ENCODE data around the gene ZIC5.

Gene ZIC5

GRCh38 chr13:99988529-99989275 lies 17.1 kb upstream of the ZIC5 start:
- H3K27ac ChIP-seq = no peak overlapping the region
- no peak for DNase-seq (ENCODE audit: low read depth, low spot score)

DNA sequence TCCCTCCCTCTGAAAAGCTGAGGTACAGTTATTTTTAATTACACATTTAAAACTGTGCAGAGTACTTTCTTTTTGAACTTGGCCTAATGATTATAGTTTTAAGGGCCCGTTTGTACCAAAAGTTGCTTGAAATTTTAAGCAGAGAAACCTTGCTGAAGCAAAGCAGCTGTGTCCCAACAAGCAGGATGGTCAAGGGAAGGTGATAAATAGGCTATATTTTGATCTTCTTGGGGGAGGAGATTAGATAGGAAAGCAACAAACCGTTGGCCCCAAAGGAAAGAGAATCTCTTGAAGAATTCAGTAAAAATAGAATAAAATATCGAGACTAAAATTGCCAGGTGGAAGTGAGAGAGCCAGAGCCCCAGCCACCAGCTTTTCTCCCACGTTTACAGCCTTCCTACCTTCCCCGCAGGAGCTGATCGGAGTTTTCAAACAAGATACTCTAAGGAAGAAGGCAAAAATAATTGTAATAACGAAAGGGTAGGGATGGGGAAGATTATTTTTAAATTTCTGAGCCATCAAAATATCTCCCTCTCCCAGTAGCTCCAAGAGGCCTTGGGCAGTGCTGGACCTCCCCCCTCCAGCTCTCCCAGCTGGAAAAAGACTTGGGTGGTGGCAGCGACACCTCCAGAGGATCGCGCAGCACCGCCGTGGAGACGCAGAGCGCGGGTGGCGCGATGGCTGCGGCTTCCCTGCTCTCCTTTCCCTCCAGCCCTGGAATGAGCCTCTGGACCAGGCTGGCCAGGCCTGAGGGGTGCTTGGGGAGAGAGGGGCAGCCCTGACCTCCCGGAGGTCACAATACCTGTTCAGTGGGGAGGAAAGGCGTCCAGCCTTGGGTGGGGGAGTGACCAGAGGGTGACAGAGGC lies 15.8 kb upstream of the ZIC5 start:
- H3K27ac ChIP-seq = no peak overlapping the region
- DNase-seq (ENCODE audit: low read depth, low spot score) = no peak

GRCh38 chr13:99986741-99987140 lies 15.2 kb upstream of the ZIC5 start:
- DNase-seq (ENCODE audit: low read depth, low spot score) = no peak
- no peak overlapping the region for H3K27ac ChIP-seq

GRCh38 chr13:99985886-99986527 lies 14.4 kb upstream of the ZIC5 start:
- no peak for DNase-seq (ENCODE audit: low read depth, low spot score)
- H3K27ac ChIP-seq = no peak overlapping the region

- H3K27ac ChIP-seq = no peak overlapping the region
- no peak for DNase-seq (ENCODE audit: low read depth, low spot score)
These were observed 13.8 kb upstream of the ZIC5 start for GRCh38 chr13:99985241-99985874.

GRCh38 chr13:99984461-99985240 lies 13.1 kb upstream of the ZIC5 start:
- no peak overlapping the region for H3K27ac ChIP-seq
- no peak for DNase-seq (ENCODE audit: low read depth, low spot score)

GRCh38 chr13:99983499-99984401 lies 12.2 kb upstream of the ZIC5 start:
- no peak overlapping the region for H3K27ac ChIP-seq
- DNase-seq (ENCODE audit: low read depth, low spot score) = no peak

GRCh38 chr13:99982731-99983498 lies 11.3 kb upstream of the ZIC5 start:
- DNase-seq (ENCODE audit: low read depth, low spot score) = no peak
- no peak overlapping the region for H3K27ac ChIP-seq

DNA sequence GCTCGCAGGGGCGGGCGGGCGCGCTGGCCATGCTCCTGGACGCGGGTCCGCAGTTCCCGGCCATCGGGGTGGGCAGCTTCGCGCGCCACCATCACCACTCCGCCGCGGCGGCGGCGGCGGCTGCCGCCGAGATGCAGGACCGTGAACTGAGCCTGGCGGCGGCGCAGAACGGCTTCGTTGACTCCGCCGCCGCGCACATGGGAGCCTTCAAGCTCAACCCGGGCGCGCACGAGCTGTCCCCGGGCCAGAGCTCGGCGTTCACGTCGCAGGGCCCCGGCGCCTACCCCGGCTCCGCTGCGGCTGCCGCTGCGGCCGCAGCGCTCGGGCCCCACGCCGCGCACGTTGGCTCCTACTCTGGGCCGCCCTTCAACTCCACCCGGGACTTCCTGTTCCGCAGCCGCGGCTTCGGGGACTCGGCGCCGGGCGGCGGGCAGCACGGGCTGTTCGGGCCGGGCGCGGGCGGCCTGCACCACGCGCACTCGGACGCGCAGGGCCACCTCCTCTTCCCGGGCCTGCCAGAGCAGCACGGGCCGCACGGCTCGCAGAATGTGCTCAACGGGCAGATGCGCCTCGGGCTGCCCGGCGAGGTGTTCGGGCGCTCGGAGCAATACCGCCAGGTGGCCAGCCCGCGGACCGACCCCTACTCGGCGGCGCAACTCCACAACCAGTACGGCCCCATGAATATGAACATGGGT lies 10.6 kb upstream of the ZIC5 start:
- no peak for DNase-seq (ENCODE audit: low read depth, low spot score)
- H3K27ac ChIP-seq = no peak overlapping the region

GRCh38 chr13:99981735-99982035 lies 10.1 kb upstream of the ZIC5 start, which contains the start of gene ZIC2:
TSS of gene ZIC2 (plus strand) at chr13:99981784. CDS start at chr13:99982065, 281 bp downstream.
- no peak for DNase-seq (ENCODE audit: low read depth, low spot score)
- H3K27ac ChIP-seq = no peak within 1 kb of the TSS

DNA sequence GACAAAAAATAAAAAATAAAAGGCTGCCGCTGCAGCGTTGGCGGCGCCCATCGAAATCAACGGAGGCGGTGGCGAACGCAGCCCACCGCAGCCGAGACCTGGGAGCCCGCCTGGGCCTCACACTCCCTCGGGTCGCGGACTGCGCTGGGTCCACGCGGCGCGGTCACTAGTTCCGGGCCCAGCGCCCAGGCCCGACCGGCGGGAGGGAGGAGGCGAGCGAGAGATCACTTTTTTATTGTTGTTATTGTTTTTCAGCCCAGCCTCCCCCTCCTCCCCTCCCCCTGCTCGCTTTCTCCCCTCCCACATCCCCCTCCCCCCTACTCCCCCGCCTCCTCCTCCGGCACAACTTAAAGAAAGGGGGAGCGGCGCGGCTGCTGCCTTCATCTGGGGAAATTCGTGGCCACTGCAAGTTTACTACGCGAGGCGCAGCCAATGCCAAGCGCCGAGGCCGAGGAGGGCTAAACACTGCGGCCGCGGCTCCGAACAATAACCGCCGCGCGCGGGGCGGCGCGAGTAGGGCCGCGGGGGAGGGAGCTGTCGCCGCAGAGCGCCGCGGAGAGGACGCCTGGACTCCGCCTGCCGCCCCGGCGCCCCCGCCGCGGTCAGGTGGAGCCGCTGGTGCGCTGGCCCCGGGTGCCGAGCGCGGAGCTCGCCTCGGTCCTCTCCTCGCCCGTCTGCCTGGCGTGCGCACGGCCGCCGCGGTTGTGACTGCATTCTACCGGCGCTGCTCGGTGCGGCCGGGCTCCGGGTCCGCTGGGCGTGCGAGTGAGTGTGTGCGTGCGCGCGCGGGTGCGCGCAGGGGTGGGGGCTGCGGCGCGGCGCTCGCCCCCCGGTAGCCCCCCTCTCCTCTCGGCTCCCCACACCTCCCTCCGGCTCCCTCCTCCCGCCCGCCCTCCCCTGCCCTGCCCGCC lies 9.5 kb upstream of the ZIC5 start:
- no peak overlapping the region for H3K27ac ChIP-seq

GRCh38 chr13:99980201-99980823 lies 8.7 kb upstream of the ZIC5 start:
- no peak overlapping the region for H3K27ac ChIP-seq
- DNase-seq (ENCODE audit: low read depth, low spot score) = peak; percentile 20

More for the DNA sequence above, 9.5 kb upstream of the ZIC5 start:
- no peak for DNase-seq (ENCODE audit: low read depth, low spot score)

DNA sequence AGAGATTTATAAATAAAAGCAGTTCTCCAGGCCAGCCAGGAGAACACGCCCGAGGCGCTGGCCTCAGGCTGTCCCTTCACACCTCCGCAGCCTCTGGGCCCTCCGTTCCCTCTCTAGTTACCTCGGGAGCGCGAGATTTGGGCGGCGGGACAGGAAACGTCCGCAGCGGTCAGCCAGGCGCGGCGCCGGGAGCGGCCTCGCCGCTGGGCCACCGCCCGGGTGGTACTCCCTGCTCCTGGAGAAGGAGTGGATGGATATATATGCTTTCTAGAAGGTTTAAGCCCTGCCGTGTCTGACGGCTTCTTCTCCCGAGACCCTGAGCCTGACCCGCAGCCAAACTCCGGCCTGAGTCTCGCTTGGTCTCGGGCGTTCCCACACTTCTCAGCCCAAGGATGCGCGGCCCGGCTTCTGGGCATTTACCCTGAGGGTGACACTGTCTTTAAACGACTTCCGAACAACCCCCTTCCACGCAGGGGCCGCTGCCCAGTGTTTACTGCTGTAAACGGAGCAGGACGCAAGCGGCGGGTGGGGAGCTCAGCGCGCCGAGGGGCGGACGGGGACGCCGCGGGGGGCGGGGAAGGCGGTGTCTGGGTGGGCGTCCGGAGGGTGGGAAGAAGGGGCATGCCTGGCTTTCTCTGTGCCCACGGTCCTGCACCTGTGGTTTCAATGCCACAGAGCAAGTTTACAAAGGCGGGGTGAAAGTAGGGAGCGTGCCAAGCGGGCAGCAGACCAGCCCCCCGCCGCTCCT lies 8.1 kb upstream of the ZIC5 start:
- DNase-seq (ENCODE audit: low read depth, low spot score) = no peak
- no peak overlapping the region for H3K27ac ChIP-seq

GRCh38 chr13:99978799-99979452 lies 7.4 kb upstream of the ZIC5 start:
- DNase-seq (ENCODE audit: low read depth, low spot score) = no peak
- no peak overlapping the region for H3K27ac ChIP-seq
